ENCODE measurements around the gene SPEG.

DNA sequence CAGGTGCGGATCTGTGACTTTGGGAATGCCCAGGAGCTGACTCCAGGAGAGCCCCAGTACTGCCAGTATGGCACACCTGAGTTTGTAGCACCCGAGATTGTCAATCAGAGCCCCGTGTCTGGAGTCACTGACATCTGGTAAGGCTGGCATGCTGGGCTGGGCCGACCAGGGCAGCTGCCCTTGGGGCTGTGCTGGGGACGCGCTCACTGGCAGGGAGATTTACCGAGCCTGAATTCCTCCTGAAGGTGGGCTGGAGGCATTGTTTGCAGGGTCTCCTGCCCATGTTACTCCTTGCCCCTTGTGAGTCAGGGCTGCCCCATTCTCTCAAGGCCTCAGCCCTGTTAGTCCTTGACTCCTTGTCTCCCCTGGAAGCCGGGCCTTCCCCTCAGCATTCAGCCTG lies 45.4 kb downstream of the SPEG start:
- TF ChIP-seq, protein P1, sequence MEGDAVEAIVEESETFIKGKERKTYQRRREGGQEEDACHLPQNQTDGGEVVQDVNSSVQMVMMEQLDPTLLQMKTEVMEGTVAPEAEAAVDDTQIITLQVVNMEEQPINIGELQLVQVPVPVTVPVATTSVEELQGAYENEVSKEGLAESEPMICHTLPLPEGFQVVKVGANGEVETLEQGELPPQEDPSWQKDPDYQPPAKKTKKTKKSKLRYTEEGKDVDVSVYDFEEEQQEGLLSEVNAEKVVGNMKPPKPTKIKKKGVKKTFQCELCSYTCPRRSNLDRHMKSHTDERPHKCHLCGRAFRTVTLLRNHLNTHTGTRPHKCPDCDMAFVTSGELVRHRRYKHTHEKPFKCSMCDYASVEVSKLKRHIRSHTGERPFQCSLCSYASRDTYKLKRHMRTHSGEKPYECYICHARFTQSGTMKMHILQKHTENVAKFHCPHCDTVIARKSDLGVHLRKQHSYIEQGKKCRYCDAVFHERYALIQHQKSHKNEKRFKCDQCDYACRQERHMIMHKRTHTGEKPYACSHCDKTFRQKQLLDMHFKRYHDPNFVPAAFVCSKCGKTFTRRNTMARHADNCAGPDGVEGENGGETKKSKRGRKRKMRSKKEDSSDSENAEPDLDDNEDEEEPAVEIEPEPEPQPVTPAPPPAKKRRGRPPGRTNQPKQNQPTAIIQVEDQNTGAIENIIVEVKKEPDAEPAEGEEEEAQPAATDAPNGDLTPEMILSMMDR (optimal IDR thresholded peaks at IDR 0.05 in 1 of 3, IDR thresholded peaks at IDR 0.05 in 1 of 3, conservative IDR thresholded peaks at IDR 0.05 in 1 of 3; ENCODE audit: extremely low read depth in 1 of 3, insufficient read depth in 2 of 3, low read length in 3 of 3) = no peak
- no peak for TF ChIP-seq EZH2 (IDR thresholded peaks at IDR 0.05; ENCODE audit: low read length)
